Brain microvascular endothelial cell (primary cell): Measurements from ENCODE around the gene SMAGP.

Source experiments
- DNase-seq: peaks from one replicate; pipeline ENCODE4 v3.0.0-alpha.2; 2020
- H3K27ac ChIP-seq: fragments of 250-450 bp; sonication (Bioruptor Pico); 2 replicates; pipeline ENCODE4 v1.5.1; 2020; ENCODE audit warnings: mild to moderate bottlenecking, moderate library complexity
- H3K27me3 ChIP-seq: fragments of 250-450 bp; sonication (Bioruptor Pico); replicated peaks from 2 replicates; pipeline ENCODE4 v1.5.1; 2020; ENCODE audit warnings: mild to moderate bottlenecking
- H3K36me3 ChIP-seq: fragments of 250-450 bp; sonication (Bioruptor Pico); replicated peaks from 2 replicates; pipeline ENCODE4 v1.5.1; 2020; ENCODE audit warnings: mild to moderate bottlenecking
- H3K4me3 ChIP-seq: 2 replicates; pipeline ENCODE4 v1.5.1; 2011; ENCODE audit warnings: low read depth, mild to moderate bottlenecking, control low read depth, low read length, moderate library complexity
- in situ Hi-C: cut with HindIII; loops from 2 replicates; pipeline ENCODE4 v1.10.0; 2017; ENCODE audit warnings: low sequenced_read_pairs, low pct_ligation_motif_present
- TF ChIP-seq, protein P1 (sequence below): IDR thresholded peaks from 2 replicates; pipeline ENCODE4 v1.5.1; 2011; ENCODE audit warnings: low read depth, mild to moderate bottlenecking, moderate library complexity, low read length, control low read depth, inconsistent platforms; ENCODE audit errors: missing control alignments

The SMAGP gene

GRCh38 chr12:51208016-51208660 lies 62.1 kb downstream of the SMAGP start:
- no peak for DNase-seq
- Histone ChIP-seq H3K36me3 (no peaks in the 10 kb centered on the region), H3K27ac (no peak overlapping the region), H3K27me3 (no peaks in the 10 kb centered on the region), H3K4me3 (no peak overlapping the region)
- TF ChIP-seq, protein P1, sequence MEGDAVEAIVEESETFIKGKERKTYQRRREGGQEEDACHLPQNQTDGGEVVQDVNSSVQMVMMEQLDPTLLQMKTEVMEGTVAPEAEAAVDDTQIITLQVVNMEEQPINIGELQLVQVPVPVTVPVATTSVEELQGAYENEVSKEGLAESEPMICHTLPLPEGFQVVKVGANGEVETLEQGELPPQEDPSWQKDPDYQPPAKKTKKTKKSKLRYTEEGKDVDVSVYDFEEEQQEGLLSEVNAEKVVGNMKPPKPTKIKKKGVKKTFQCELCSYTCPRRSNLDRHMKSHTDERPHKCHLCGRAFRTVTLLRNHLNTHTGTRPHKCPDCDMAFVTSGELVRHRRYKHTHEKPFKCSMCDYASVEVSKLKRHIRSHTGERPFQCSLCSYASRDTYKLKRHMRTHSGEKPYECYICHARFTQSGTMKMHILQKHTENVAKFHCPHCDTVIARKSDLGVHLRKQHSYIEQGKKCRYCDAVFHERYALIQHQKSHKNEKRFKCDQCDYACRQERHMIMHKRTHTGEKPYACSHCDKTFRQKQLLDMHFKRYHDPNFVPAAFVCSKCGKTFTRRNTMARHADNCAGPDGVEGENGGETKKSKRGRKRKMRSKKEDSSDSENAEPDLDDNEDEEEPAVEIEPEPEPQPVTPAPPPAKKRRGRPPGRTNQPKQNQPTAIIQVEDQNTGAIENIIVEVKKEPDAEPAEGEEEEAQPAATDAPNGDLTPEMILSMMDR: no peak
- in situ Hi-C loops: no loop called here

GRCh38 chr12:51205350-51205749 lies 64.9 kb downstream of the SMAGP start:
- Histone ChIP-seq H3K4me3 (no peak overlapping the region), H3K27ac (no peak overlapping the region), H3K27me3 (no peaks in the 10 kb centered on the region), H3K36me3 (no peaks in the 10 kb centered on the region)
- TF ChIP-seq, protein P1: no peak
- in situ Hi-C loops: no loop called here
- no peak for DNase-seq

DNA sequence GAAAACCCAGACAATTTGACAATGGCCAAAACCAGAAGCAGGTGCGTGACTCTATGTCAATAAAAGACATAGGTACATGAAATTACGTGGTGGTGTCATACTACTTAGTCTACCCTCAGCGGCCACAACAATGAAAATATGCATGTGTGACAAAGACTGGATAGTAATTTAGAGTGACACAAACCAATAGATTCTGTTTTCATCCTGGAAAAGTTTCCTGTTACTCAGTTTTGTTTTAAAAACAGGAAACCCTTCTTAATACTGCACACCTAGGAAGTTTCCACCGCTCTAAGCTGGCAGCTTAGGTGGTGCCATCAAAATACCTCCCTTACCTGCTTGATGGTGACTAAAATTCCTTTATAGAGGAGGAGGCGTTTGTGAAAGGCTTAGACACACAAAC lies 67.5 kb downstream of the SMAGP start:
- DNase-seq: no peak
- no peak overlapping the region for H3K27ac ChIP-seq

DNA sequence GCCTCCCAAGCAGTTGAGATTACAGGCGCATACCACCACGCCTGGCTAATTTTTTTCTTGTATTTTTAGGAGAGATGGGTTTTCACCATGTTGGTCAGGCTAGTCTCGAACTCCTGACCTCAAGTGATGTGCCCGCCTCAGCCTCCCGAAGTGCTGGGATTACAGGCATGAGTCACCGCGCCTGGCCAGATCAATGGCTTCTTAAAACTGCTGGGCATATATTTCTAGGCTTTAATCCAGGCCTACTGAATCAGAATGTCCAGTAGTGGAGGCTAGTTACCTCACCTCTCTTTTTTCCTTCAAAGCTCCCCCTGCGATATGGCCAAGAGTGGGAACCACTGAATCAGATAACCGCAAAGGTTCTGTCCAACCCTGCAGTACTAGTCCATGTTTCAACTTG lies 69.4 kb downstream of the SMAGP start:
- Histone ChIP-seq H3K36me3 (no peaks in the 10 kb centered on the region), H3K27me3 (no peaks in the 10 kb centered on the region)

More for the DNA sequence above, 67.5 kb downstream of the SMAGP start:
- H3K4me3 ChIP-seq: no peak overlapping the region
- H3K36me3 ChIP-seq: no peaks in the 10 kb centered on the region
- TF ChIP-seq, protein P1: no peak
- H3K27me3 ChIP-seq: no peaks in the 10 kb centered on the region
- in situ Hi-C loops: no loop called here

GRCh38 chr12:51200156-51200555 lies 70.1 kb downstream of the SMAGP start:
- H3K4me3 ChIP-seq: no peak overlapping the region
- in situ Hi-C loops: no loop called here
- no peaks in the 10 kb centered on the region for H3K27me3 ChIP-seq
- no peak for DNase-seq
- no peak overlapping the region for H3K27ac ChIP-seq
- TF ChIP-seq, protein P1: no peak
- H3K36me3 ChIP-seq: no peaks in the 10 kb centered on the region

More for the DNA sequence above, 69.4 kb downstream of the SMAGP start:
- in situ Hi-C loops: no loop called here
- Histone ChIP-seq H3K4me3 (no peak overlapping the region), H3K27ac (no peak overlapping the region)
- no peak for DNase-seq
- TF ChIP-seq, protein P1: no peak
